HepG2 (cell line): ENCODE measurements around the gene IPO8. TPM values are rescaled to one million over a fixed set of nuclear protein-coding genes. Genes with fewer than 3 reads are reported as not detected.

ENCODE experiments used
- AGO2 ChIP-seq: fragments of 200-400 bp; formaldehyde crosslinking; optimal IDR thresholded peaks from 2 replicates; pipeline ENCODE3; 2017; ENCODE audit warnings: mild to moderate bottlenecking, low read depth, low read length, moderate library complexity
- BATF2 ChIP-seq: sonication (generic); formaldehyde crosslinking; IDR thresholded peaks from 2 replicates; pipeline ENCODE4 v1.8.0; 2022; ENCODE audit warnings: mild to moderate bottlenecking, missing genetic modification reagents, moderate library complexity
- CBX1 ChIP-seq: IDR thresholded peaks from one replicate; pipeline ENCODE4 v1.6.1; 2016; ENCODE audit warnings: antibody characterized with exemption, low read depth
- CTCF ChIP-seq: sonication (generic); formaldehyde crosslinking; IDR thresholded peaks from 2 replicates; pipeline ENCODE4 v1.5.0; 2020; ENCODE audit warnings: mild to moderate bottlenecking, missing genetic modification reagents, moderate library complexity
- ETS1 ChIP-seq: sonication (generic); formaldehyde crosslinking; IDR thresholded peaks from 2 replicates; pipeline ENCODE4 v1.4.0; 2020; ENCODE audit warnings: missing genetic modification reagents
- FUBP1 ChIP-seq: sonication (generic); formaldehyde crosslinking; IDR thresholded peaks from 2 replicates; pipeline ENCODE4 v1.5.1; 2020; ENCODE audit warnings: missing genetic modification reagents, mild to moderate bottlenecking, borderline replicate concordance
- GATA4 ChIP-seq: sonication (generic); IDR thresholded peaks from 2 replicates; pipeline ENCODE4 v1.6.1; 2016; ENCODE audit warnings: antibody characterized with exemption, low read depth, borderline replicate concordance
- MEF2D ChIP-seq: sonication (generic); formaldehyde crosslinking; IDR thresholded peaks from 2 replicates; pipeline ENCODE4 v1.5.1; 2020; ENCODE audit warnings: mild to moderate bottlenecking, missing genetic modification reagents
- PAWR ChIP-seq: sonication (generic); formaldehyde crosslinking; IDR thresholded peaks from 2 replicates; pipeline ENCODE4 v1.4.0; 2020; ENCODE audit warnings: missing genetic modification reagents, mild to moderate bottlenecking, borderline replicate concordance
- RFX3 ChIP-seq: IDR thresholded peaks from 2 replicates; pipeline ENCODE4 v1.6.1; 2016; ENCODE audit warnings: missing biosample characterization, missing genetic modification reagents
- SALL1 ChIP-seq: sonication (generic); formaldehyde crosslinking; IDR thresholded peaks from 2 replicates; pipeline ENCODE4 v1.8.0; 2022; ENCODE audit warnings: mild to moderate bottlenecking, missing genetic modification reagents
- SMAD1 ChIP-seq: sonication (generic); formaldehyde crosslinking; IDR thresholded peaks from 2 replicates; pipeline ENCODE4 v1.4.0; 2020; ENCODE audit warnings: missing genetic modification reagents, low read depth, mild to moderate bottlenecking, borderline replicate concordance
- TCF7L2 ChIP-seq: IDR thresholded peaks from 2 replicates; pipeline ENCODE4 v1.6.1; 2011; ENCODE audit warnings: mild to moderate bottlenecking, low read depth, low read length, moderate library complexity
- YY1 ChIP-seq: IDR thresholded peaks from 2 replicates; pipeline ENCODE4 v1.6.1; 2011; ENCODE audit warnings: low read length, low read depth, moderate library complexity, mild to moderate bottlenecking; ENCODE audit not compliant: insufficient read depth, insufficient replicate concordance
- ZNF264 ChIP-seq: sonication (generic); formaldehyde crosslinking; IDR thresholded peaks from 2 replicates; pipeline ENCODE4 v1.4.0; 2020; ENCODE audit warnings: missing genetic modification reagents
- ZNF335 ChIP-seq: sonication (generic); formaldehyde crosslinking; IDR thresholded peaks from 2 replicates; pipeline ENCODE4 v1.4.0; 2020; ENCODE audit warnings: missing genetic modification reagents
- ZNF512B ChIP-seq: sonication (generic); formaldehyde crosslinking; IDR thresholded peaks from 2 replicates; pipeline ENCODE4 v1.5.1; 2020; ENCODE audit warnings: missing genetic modification reagents, mild to moderate bottlenecking, borderline replicate concordance
- ZNF839 ChIP-seq: sonication (generic); formaldehyde crosslinking; IDR thresholded peaks from 2 replicates; pipeline ENCODE4 v1.4.0; 2020; ENCODE audit warnings: missing genetic modification reagents, mild to moderate bottlenecking, borderline replicate concordance
- polyA plus RNA-seq, 8 experiments: library from polyadenylated mRNA; depleted of rRNA in 3 of 8; stranded (reverse) in 7 of 8; unstranded in 1 of 8; fragments of >200 nt; fragmentation: Illumina TruSeq in 4 of 8; extraction: Trizol in 4 of 8; gene quantifications; 2 replicates each; pipeline versions ENCODE4 v1.2.1 to v1.2.3, GENCODE V29; 2011 to 2016; ENCODE audit warnings: low read depth in 4 of 8, missing spikeins in 1 of 8, mixed read lengths in 1 of 8; ENCODE audit not compliant: insufficient read depth in 1 of 8
- total RNA-seq, 5 experiments: library from RNA; depleted of rRNA; stranded (reverse); fragments of >200 nt; fragmentation: Illumina TruSeq; extraction: Trizol; gene quantifications; 2 replicates each; pipeline ENCODE4 v1.2.3, GENCODE V29; 2016; ENCODE audit warnings: low read depth in 1 of 5
- TF ChIP-seq, protein P1 (sequence below): sonication (generic); formaldehyde crosslinking; IDR thresholded peaks from 2 replicates; pipeline ENCODE4 v1.8.0; 2022; ENCODE audit warnings: missing genetic modification reagents, low read depth, mild to moderate bottlenecking, borderline replicate concordance
- TF ChIP-seq, protein P2 (sequence below): sonication (generic); formaldehyde crosslinking; IDR thresholded peaks from 2 replicates; pipeline ENCODE4 v1.8.1; 2023; ENCODE audit warnings: missing genetic modification reagents, inconsistent platforms, borderline replicate concordance

The IPO8 gene
- total and polyA plus RNA-seq, 2 of the 13 experiments (the other 11 are each of a cell fraction or from before 2014, with no cell fraction given) = 6.3 to 21.8 TPM

GRCh38 chr12:30599608-30600007 lies 96.1 kb downstream of the IPO8 start (continued):
- TF ChIP-seq SMAD1 (CRISPR knock-in tag) = no peak
- TF ChIP-seq, protein P1, sequence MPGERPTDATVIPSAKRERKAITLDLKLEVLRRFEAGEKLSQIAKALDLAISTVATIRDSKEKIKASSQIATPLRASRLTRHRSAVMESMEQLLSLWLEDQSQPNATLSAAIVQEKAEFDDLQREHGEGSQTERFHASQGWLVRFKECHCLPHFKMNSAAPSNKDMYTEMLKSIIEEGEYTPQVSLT (CRISPR knock-in tag) = no peak
- TF ChIP-seq, protein P2, sequence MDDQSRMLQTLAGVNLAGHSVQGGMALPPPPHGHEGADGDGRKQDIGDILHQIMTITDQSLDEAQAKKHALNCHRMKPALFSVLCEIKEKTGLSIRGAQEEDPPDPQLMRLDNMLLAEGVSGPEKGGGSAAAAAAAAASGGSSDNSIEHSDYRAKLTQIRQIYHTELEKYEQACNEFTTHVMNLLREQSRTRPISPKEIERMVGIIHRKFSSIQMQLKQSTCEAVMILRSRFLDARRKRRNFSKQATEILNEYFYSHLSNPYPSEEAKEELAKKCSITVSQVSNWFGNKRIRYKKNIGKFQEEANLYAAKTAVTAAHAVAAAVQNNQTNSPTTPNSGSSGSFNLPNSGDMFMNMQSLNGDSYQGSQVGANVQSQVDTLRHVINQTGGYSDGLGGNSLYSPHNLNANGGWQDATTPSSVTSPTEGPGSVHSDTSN = no peak
- TF ChIP-seq PAWR (CRISPR knock-in tag) = no peak
- TF ChIP-seq GATA4 = peak; percentile 50; the same call in 1 of the 2 replicates
- TF ChIP-seq ZNF839 (CRISPR knock-in tag) = no peak
- TF ChIP-seq YY1 = no peak
- no peak for TF ChIP-seq ZNF335 (CRISPR knock-in tag)
- TF ChIP-seq ZNF512B = no peak
- peak; percentile 38; the same call in 1 of the 2 replicates for TF ChIP-seq ZNF264 (CRISPR knock-in tag)
- TF ChIP-seq BATF2 (CRISPR knock-in tag) = no peak
- no peak for TF ChIP-seq ETS1 (CRISPR knock-in tag)
- 0 out of 2 replicates have a peak, but pooled peaks have one; percentile 13 for TF ChIP-seq MEF2D
- TF ChIP-seq CBX1 = no peak
- TF ChIP-seq RFX3 (CRISPR knock-in tag) = no peak
- no peak for TF ChIP-seq CTCF
- TF ChIP-seq AGO2 = no peak
- TF ChIP-seq SALL1 (CRISPR knock-in tag) = peak; percentile 90; the same call in 1 of the 2 replicates
- TF ChIP-seq TCF7L2 = peak; percentile 89
- TF ChIP-seq FUBP1 (CRISPR knock-in tag) = no peak
